ENCODE data around the gene FAM114A1. TPM values are rescaled to one million over a fixed set of nuclear protein-coding genes. Genes with fewer than 3 reads are reported as not detected.
"Not testable (repeated sequence)": the region's sequence is repeated elsewhere in the genome, so short reads cannot be mapped to it uniquely, and the experiment has no call there.

The FAM114A1 gene
- total RNA-seq, 2 donors from 2014 or later: 148 to 180 TPM

DNA sequence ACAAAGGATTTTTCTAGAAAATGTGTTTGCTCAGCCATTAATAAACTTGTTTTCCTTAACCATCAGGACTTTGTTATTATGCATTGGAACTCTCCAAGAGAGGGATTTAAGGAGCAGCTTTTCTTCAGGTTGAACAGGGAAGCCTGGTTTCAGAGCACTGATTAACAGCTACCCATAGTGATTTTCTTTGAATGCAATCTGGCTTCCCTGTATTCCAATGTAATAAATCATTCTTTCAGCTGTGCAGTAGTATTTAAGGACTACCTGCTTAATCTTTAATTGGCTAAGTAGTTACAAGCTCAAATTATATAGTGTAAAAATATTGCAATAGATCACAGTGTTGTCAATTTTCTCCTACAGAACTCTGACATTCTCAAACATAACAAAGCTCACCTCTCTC lies 87.1 kb downstream of the FAM114A1 start:
- Histone ChIP-seq H3K27ac (no peak overlapping the region), H3K4me3 (no peak overlapping the region), H3K9me3 (no peaks in the 10 kb centered on the region), H3K27me3 (replicated peaks; ENCODE audit: insufficient read depth) (no peaks in the 10 kb centered on the region), H3K4me1 (ENCODE audit: control insufficient read depth in 1 of 2, low read depth in 2 of 2) (no peaks in the 10 kb centered on the region), H3K36me3 (no peaks in the 10 kb centered on the region)
- ATAC-seq (ENCODE audit: insufficient number of reproducible peaks, low FRiP score, low read depth) (no peak), DNase-seq (ENCODE audit: low spot score) (no peak)
- no peak for TF ChIP-seq CTCF (IDR thresholded peaks at IDR 0.05)

DNA sequence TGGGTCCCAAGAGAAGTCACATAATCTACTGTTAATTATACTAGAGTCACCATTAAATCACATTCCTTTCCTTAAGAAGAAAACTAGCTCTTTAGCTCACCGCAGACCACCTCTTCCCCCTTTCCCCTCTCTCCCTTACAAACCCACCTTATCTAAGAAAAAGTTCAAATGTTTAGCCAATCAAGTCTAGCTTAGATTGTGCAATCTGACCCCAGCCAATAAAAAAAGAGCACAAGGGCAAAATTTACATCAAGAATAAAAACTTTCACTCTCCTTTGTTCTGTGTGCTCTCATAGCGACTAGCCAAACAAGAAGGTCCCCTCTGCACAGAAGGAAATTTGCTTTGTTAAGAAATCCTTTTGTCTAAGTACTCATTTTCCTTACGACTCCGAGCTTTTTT lies 88.4 kb downstream of the FAM114A1 start:
- no peak for TF ChIP-seq CTCF (IDR thresholded peaks at IDR 0.05)
- no peaks in the 10 kb centered on the region for H3K36me3 ChIP-seq
- no peaks in the 10 kb centered on the region for H3K4me1 ChIP-seq (ENCODE audit: control insufficient read depth in 1 of 2, low read depth in 2 of 2)
- no peak for ATAC-seq (ENCODE audit: insufficient number of reproducible peaks, low FRiP score, low read depth)
- H3K4me3 ChIP-seq: no peak overlapping the region
- no peaks in the 10 kb centered on the region for H3K27me3 ChIP-seq (replicated peaks; ENCODE audit: insufficient read depth)
- DNase-seq (ENCODE audit: low spot score): no peak
- no peaks in the 10 kb centered on the region for H3K9me3 ChIP-seq
- no peak overlapping the region for H3K27ac ChIP-seq

- no peak overlapping the region for H3K4me3 ChIP-seq
- no peaks in the 10 kb centered on the region for H3K36me3 ChIP-seq
- no peaks in the 10 kb centered on the region for H3K27me3 ChIP-seq (replicated peaks; ENCODE audit: insufficient read depth)
- no peaks in the 10 kb centered on the region for H3K9me3 ChIP-seq
- no peak overlapping the region for H3K27ac ChIP-seq
- no peaks in the 10 kb centered on the region for H3K4me1 ChIP-seq (ENCODE audit: control insufficient read depth in 1 of 2, low read depth in 2 of 2)
- ATAC-seq (ENCODE audit: insufficient number of reproducible peaks, low FRiP score, low read depth) (no peak), DNase-seq (ENCODE audit: low spot score) (no peak)
- no peak for TF ChIP-seq CTCF (IDR thresholded peaks at IDR 0.05)
Observed at GRCh38 chr4:38957261-38957815, 89.7 kb downstream of the FAM114A1 start.

- no peak overlapping the region for H3K4me3 ChIP-seq
- H3K27ac ChIP-seq: no peak overlapping the region
- DNase-seq (ENCODE audit: low spot score) (no peak), ATAC-seq (ENCODE audit: insufficient number of reproducible peaks, low FRiP score, low read depth) (no peak)
- H3K27me3 ChIP-seq (replicated peaks; ENCODE audit: insufficient read depth): no peaks in the 10 kb centered on the region
- no peaks in the 10 kb centered on the region for H3K4me1 ChIP-seq (ENCODE audit: control insufficient read depth in 1 of 2, low read depth in 2 of 2)
- TF ChIP-seq CTCF (IDR thresholded peaks at IDR 0.05): no peak
- no peaks in the 10 kb centered on the region for H3K36me3 ChIP-seq
- no peaks in the 10 kb centered on the region for H3K9me3 ChIP-seq
Observed at GRCh38 chr4:38957893-38958292, 90.3 kb downstream of the FAM114A1 start.

GRCh38 chr4:38958453-38959190 lies 91.0 kb downstream of the FAM114A1 start:
- H3K36me3 ChIP-seq: no peaks in the 10 kb centered on the region
- H3K27me3 ChIP-seq (replicated peaks; ENCODE audit: insufficient read depth): no peaks in the 10 kb centered on the region
- H3K27ac ChIP-seq: no peak overlapping the region
- H3K4me3 ChIP-seq: no peak overlapping the region
- no peak for TF ChIP-seq CTCF (IDR thresholded peaks at IDR 0.05)
- no peaks in the 10 kb centered on the region for H3K9me3 ChIP-seq
- no peak for ATAC-seq (ENCODE audit: insufficient number of reproducible peaks, low FRiP score, low read depth)
- DNase-seq (ENCODE audit: low spot score): no peak
- H3K4me1 ChIP-seq (ENCODE audit: control insufficient read depth in 1 of 2, low read depth in 2 of 2): no peaks in the 10 kb centered on the region

- not testable (repeated sequence) for H3K4me3 ChIP-seq; H3K4me1 ChIP-seq (ENCODE audit: control insufficient read depth in 1 of 2, low read depth in 2 of 2); ATAC-seq (ENCODE audit: insufficient number of reproducible peaks, low FRiP score, low read depth); DNase-seq (ENCODE audit: low spot score); H3K27ac ChIP-seq; H3K27me3 ChIP-seq (replicated peaks; ENCODE audit: insufficient read depth); H3K9me3 ChIP-seq; H3K36me3 ChIP-seq
Observed at GRCh38 chr4:38959248-38959647, 91.6 kb downstream of the FAM114A1 start.

All from thoracic aorta (tissue), 2 donors.